ENCODE measurements around the gene MBOAT1. TPM values are rescaled to one million over a fixed set of nuclear protein-coding genes. Genes with fewer than 3 reads are reported as not detected.

Gene MBOAT1
- total and polyA plus RNA-seq, 10 donors: 1.0 to 14.9 (median 11.8) TPM

- no peak for TF ChIP-seq POLR2AphosphoS5 (IDR thresholded peaks at IDR 0.05)
- no peak for DNase-seq
- Histone ChIP-seq H3K9me3 (no peaks in the 10 kb centered on the region), H3K4me3 (no peak overlapping the region), H3K36me3 (peaks cover 0 to 99% (median 8%) of the 10 kb centered on the region in 6 donors), H3K27me3 (replicated peaks in 1 of 7) (no peaks in the 10 kb centered on the region), H3K4me1 (no peaks in the 10 kb centered on the region), H3K27ac (no peak overlapping the region)
- 72 to 89% (median 76%) methylated on average over 3 of the region's 3 CpGs for WGBS, 5 donors
- intact Hi-C loops (cut with DNase I; ENCODE audit: low total_unique reads): loop anchor here (5.0 kb wide), 1 partner anchor 275 kb away; no protein-coding TSS in a partner anchor
Measured at GRCh38 chr6:20117474-20117873, 94.8 kb downstream of the MBOAT1 start.

- Histone ChIP-seq H3K27ac (no peak overlapping the region), H3K27me3 (replicated peaks in 1 of 7) (no peaks in the 10 kb centered on the region), H3K4me1 (no peaks in the 10 kb centered on the region), H3K9me3 (no peaks in the 10 kb centered on the region), H3K36me3 (peaks cover 0 to 99% (median 8%) of the 10 kb centered on the region in 6 donors), H3K4me3 (no peak overlapping the region)
- no peak for DNase-seq
- intact Hi-C loops (cut with DNase I; ENCODE audit: low total_unique reads): loop anchor here (5.0 kb wide), 1 partner anchor 276 kb away; no protein-coding TSS in a partner anchor
- TF ChIP-seq POLR2AphosphoS5 (IDR thresholded peaks at IDR 0.05) (no peak), POLR2A (IDR thresholded peaks at IDR 0.05) (no peak), CTCF (IDR thresholded peaks at IDR 0.05 in 8 of 11, conservative IDR thresholded peaks at IDR 0.05 in 3 of 11) (no peak)
- WGBS, 5 donors: 80 to 93% (median 91%) methylated on average over 7 of the region's 7 CpGs
Measured at GRCh38 chr6:20116792-20117191, 95.5 kb downstream of the MBOAT1 start.

- WGBS, 5 donors: 74 to 88% (median 86%) methylated on average over 9 of the region's 9 CpGs
- intact Hi-C loops (cut with DNase I; ENCODE audit: low total_unique reads): loop anchor here (5.0 kb wide), 1 partner anchor 277 kb away; no protein-coding TSS in a partner anchor
- peaks cover 0 to 96% (median 8%) of the 10 kb centered on the region in 6 donors for H3K36me3 ChIP-seq
Measured at GRCh38 chr6:20115246-20115980, 96.9 kb downstream of the MBOAT1 start.

GRCh38 chr6:20113649-20114224 is 98.5 kb downstream of the MBOAT1 start:
- no peak for DNase-seq
- intact Hi-C loops (cut with DNase I; ENCODE audit: low total_unique reads): no loop called here
- Histone ChIP-seq H3K36me3 (peaks cover 0 to 96% (median 14%) of the 10 kb centered on the region in 6 donors), H3K4me3 (no peak overlapping the region), H3K9me3 (no peaks in the 10 kb centered on the region), H3K27me3 (replicated peaks in 1 of 7) (no peaks in the 10 kb centered on the region), H3K27ac (no peak overlapping the region), H3K4me1 (no peaks in the 10 kb centered on the region)
- WGBS, 5 donors: 87 to 96% (median 94%) methylated on average over 2 of the region's 2 CpGs
- TF ChIP-seq POLR2A (IDR thresholded peaks at IDR 0.05) (no peak), POLR2AphosphoS5 (IDR thresholded peaks at IDR 0.05) (no peak)

More at GRCh38 chr6:20115246-20115980, 96.9 kb downstream of the MBOAT1 start:
- no peaks in the 10 kb centered on the region for H3K9me3 ChIP-seq
- H3K27me3 ChIP-seq (replicated peaks in 1 of 7): no peaks in the 10 kb centered on the region
- no peak overlapping the region for H3K4me3 ChIP-seq
- no peaks in the 10 kb centered on the region for H3K4me1 ChIP-seq
- H3K27ac ChIP-seq: no peak overlapping the region
- TF ChIP-seq POLR2AphosphoS5 (IDR thresholded peaks at IDR 0.05): no peak
- no peak for TF ChIP-seq POLR2A (IDR thresholded peaks at IDR 0.05)
- no peak for TF ChIP-seq CTCF (IDR thresholded peaks at IDR 0.05 in 8 of 11, conservative IDR thresholded peaks at IDR 0.05 in 3 of 11)
- DNase-seq: no peak

- Histone ChIP-seq H3K27ac (no peak overlapping the region), H3K4me3 (no peak overlapping the region), H3K9me3 (no peaks in the 10 kb centered on the region), H3K4me1 (no peaks in the 10 kb centered on the region), H3K27me3 (replicated peaks in 1 of 7) (no peaks in the 10 kb centered on the region), H3K36me3 (peaks cover 0 to 96% (median 14%) of the 10 kb centered on the region in 6 donors)
- WGBS, 5 donors: 91 to 98% (median 94%) methylated on average over 5 of the region's 5 CpGs
- no peak for TF ChIP-seq POLR2A (IDR thresholded peaks at IDR 0.05)
- no peak for TF ChIP-seq POLR2AphosphoS5 (IDR thresholded peaks at IDR 0.05)
- no peak for TF ChIP-seq CTCF (IDR thresholded peaks at IDR 0.05 in 8 of 11, conservative IDR thresholded peaks at IDR 0.05 in 3 of 11)
- intact Hi-C loops (cut with DNase I; ENCODE audit: low total_unique reads): no loop called here
- no peak for DNase-seq
Measured at GRCh38 chr6:20112841-20113240, 99.4 kb downstream of the MBOAT1 start.
